Stimulated activated naive CD8-positive, alpha-beta T cell treated with anti-CD3 and anti-CD28 coated beads, Interleukin-15, amount 100 ng/mL, for 72 hours (primary cell): ENCODE results near the gene NOL6.
"Not testable (repeated sequence)": the region's sequence is repeated elsewhere in the genome, so short reads cannot be mapped to it uniquely, and the experiment has no call there.

Experiments
- ATAC-seq: fragments of 150-1000 bp; cut with Tn5 transposase; 2 replicates; pipeline ENCODE4 v1.10.0; 2021; ENCODE audit warnings: mild to moderate bottlenecking, moderate library complexity
- DNase-seq, 2 donors: peaks; one replicate each; pipeline ENCODE4 v3.0.0; 2021 to 2022
- H3K27ac Mint-ChIP-seq, 2 donors: one replicate each; pipeline ENCODE4 v1.8.0; 2022; ENCODE audit warnings: mild to moderate bottlenecking in 2 of 2, mixed read lengths in 2 of 2, moderate library complexity in 2 of 2
- H3K27me3 Mint-ChIP-seq: one replicate; pipeline ENCODE4 v1.8.0; 2022; ENCODE audit warnings: mixed read lengths
- H3K4me1 Mint-ChIP-seq: one replicate; pipeline ENCODE4 v1.8.0; 2022; ENCODE audit warnings: mild to moderate bottlenecking, mixed read lengths
- H3K4me3 Mint-ChIP-seq, 2 donors: one replicate each; pipeline ENCODE4 v1.8.0; 2022; ENCODE audit warnings: mild to moderate bottlenecking in 2 of 2, mixed read lengths in 2 of 2, moderate library complexity in 1 of 2
- H3K9me3 Mint-ChIP-seq, 2 donors: one replicate each; pipeline ENCODE4 v1.8.0; 2022; ENCODE audit warnings: mixed read lengths in 2 of 2

NOL6 gene

DNA sequence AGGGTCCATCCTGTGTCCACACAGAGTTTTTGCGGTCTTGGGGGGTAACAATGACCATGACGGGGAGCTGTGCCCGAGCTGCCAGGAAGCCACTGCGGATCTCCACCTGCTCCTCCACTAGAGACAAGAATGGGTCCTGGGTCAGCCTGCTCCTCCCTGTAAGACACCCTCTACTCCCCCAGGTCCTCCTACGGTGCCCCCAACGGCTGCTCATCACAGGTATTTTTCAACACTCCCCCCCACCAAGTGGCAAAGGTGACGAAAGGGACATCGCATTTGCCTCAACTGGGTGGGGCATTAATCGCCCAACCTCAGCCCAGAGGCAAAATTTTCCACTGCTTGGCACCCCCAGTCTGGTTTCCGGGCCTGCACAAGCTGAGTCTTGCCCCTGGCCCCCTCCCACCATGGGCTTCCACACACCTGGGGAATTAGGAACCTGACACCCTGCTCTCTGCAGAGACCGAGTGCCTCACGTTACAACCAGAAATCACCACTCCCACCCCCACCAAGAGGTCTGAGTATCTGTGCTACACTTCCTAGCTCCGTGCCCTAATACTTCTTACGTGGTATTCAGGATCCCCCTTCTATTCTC, 9.6 kb downstream of the NOL6 start:
- ATAC-seq, result no peak
- H3K9me3 Mint-ChIP-seq, result no peaks in the 10 kb centered on the region
- no peak for DNase-seq
- H3K27me3 Mint-ChIP-seq, result no peaks in the 10 kb centered on the region
- H3K27ac Mint-ChIP-seq, result peak overlapping the region; percentile 27 to 69
- H3K4me1 Mint-ChIP-seq, result peaks cover 21% of the 10 kb centered on the region
- no peak overlapping the region for H3K4me3 Mint-ChIP-seq

DNA sequence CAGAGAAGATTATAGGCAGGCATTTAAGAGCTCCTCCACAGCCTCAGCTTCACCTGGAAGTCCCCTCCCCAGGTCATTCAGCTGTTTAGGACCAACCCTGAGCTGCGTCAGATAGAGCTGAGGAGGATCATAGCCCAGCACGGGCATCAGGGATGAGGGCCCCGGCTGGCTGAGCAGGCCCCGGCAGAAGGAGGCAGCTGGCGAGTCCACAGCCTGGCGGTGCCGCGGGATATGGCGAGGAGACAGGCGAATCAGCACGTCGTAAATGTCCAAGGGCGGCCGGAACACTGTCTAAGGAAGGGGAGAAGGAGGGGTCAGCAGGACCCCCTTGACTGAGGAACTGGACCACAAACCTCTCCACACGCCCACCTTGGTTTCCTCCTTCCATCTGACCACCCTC, 10.6 kb downstream of the NOL6 start:
- Mint-ChIP-seq H3K4me3 (no peak overlapping the region), H3K27me3 (no peaks in the 10 kb centered on the region), H3K9me3 (no peaks in the 10 kb centered on the region), H3K4me1 (peaks cover 29% of the 10 kb centered on the region), H3K27ac (no peak overlapping the region)
- DNase-seq, result no peak
- ATAC-seq, result no peak

DNA sequence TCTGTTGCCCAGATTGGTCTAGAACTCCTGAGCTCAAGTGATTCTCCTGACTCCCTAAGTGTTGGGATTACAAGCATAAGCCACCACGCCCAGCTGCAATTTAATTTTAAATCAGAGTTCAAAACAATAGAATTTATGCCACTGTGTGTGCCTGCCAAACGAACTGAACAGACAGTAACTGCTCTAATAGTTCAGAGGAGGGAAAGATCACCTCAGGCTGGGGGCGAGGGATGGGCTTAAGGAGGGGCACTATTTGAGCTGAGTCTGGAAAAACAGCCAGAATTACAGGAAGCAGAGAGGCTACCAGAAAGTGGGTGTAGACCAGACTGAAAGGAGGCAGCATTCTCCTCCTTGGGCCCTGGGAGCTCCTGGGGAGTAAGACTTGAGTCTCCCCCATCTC, 12.2 kb downstream of the NOL6 start:
- no peak for DNase-seq
- H3K27me3 Mint-ChIP-seq, result no peaks in the 10 kb centered on the region
- H3K27ac Mint-ChIP-seq, result no peak overlapping the region
- no peak for ATAC-seq
- peaks cover 39% of the 10 kb centered on the region for H3K4me1 Mint-ChIP-seq
- no peaks in the 10 kb centered on the region for H3K9me3 Mint-ChIP-seq
- H3K4me3 Mint-ChIP-seq, result no peak overlapping the region

DNA sequence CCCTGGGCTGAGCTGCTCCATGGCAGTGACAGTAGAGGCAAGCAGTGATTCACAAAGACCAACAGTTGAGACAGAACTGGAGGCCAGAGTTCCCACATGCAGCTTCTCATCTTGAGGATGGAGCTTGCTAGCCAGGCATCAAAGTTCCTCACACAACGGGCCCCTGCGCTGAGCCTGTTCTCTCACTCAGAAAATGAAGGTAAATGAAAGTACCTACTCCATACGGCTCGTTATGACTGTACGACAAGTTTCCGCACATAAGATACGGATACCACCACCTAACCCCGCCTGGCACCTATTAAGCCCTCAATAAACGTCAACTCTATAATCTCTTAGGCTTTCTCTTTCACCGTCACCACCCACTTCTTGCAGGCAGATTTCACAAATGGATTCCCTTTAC, 12.9 kb downstream of the NOL6 start:
- H3K27me3 Mint-ChIP-seq, result no peaks in the 10 kb centered on the region
- H3K4me1 Mint-ChIP-seq, result peaks cover 45% of the 10 kb centered on the region
- H3K9me3 Mint-ChIP-seq, result no peaks in the 10 kb centered on the region
- DNase-seq, result no peak
- H3K4me3 Mint-ChIP-seq, result no peak overlapping the region
- ATAC-seq, result no peak
- H3K27ac Mint-ChIP-seq, result no peak overlapping the region

DNA sequence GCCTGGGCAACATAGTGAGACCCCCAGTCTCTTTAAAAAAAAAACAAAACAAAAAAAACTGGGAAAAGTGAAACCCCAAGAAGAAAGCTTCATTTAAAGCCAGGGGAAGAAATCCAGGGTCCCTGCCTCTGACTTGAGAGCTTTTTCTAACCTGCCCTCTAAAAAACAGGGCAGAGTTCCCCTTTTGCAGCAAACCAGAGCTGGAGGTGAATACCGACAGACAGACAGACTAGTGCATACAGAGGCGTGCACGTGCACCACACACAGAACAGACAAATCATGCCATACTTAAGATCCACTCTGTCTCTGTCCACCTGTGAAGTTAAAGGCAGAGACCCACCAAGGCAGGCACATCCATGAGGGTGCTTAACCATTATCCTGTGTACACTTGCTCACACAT, 14.6 kb downstream of the NOL6 start:
- no peaks in the 10 kb centered on the region for H3K27me3 Mint-ChIP-seq
- peak overlapping the region; percentile 86 to 95 for H3K27ac Mint-ChIP-seq
- H3K9me3 Mint-ChIP-seq, result no peaks in the 10 kb centered on the region
- ATAC-seq (peak; percentile 4), DNase-seq (no peak)
- peak overlapping the region in 1 of 2 donors; percentile 73 for H3K4me3 Mint-ChIP-seq
- peaks cover 59% of the 10 kb centered on the region for H3K4me1 Mint-ChIP-seq

DNA sequence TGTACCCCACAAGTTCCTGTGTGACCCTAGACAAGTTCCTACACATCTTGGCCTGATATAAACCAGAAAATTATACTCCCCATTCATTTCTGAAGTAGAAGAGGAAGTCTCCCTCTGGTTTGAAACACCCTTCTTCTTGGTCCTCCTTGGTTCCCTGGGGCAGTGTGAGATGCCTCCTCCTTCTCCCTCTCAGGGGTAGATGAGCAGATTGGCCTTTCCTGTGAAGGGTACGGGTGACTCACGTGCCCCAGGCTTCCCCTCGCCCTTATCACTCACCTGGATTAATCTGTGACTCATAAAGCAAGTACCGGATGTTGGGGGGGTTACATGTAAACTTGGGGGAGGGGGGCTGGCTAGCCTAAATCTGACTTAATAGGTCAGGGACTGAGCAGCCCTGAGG, 15.3 kb downstream of the NOL6 start:
- H3K4me3 Mint-ChIP-seq, result peak overlapping the region; percentile 40 to 73
- H3K27ac Mint-ChIP-seq, result peak overlapping the region; percentile 86 to 95
- H3K9me3 Mint-ChIP-seq, result no peaks in the 10 kb centered on the region
- H3K27me3 Mint-ChIP-seq, result no peaks in the 10 kb centered on the region
- ATAC-seq (peak; percentile 86), DNase-seq (peak in 1 of 2 donors; percentile 67)
- peaks cover 66% of the 10 kb centered on the region for H3K4me1 Mint-ChIP-seq

DNA sequence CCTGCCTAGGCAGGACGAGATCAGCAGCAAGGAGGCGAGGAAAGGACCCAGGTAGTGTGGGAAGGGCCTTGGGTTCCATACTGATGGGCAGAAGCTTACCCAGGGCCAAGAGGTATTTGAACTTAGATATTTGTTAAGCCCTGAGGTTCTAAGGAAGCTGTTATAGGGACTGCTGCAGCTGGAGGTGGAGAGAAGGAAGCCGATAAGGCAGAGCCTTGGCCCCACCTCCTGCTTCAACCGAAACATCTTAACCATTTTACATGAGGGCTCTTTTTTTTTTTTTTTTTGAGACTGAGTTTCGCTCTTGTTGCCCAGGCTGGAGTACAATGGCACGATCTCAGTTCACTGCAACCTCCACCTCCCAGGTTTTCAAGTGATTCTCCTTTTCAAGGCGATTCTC, 17.8 kb downstream of the NOL6 start:
- Mint-ChIP-seq H3K4me1 (peaks cover 79% of the 10 kb centered on the region), H3K9me3 (no peaks in the 10 kb centered on the region), H3K27ac (peak overlapping the region; percentile 27 to 65), H3K4me3 (peak overlapping the region in 1 of 2 donors; percentile 19), H3K27me3 (no peaks in the 10 kb centered on the region)
- ATAC-seq, result no peak
- DNase-seq, result no peak

DNA sequence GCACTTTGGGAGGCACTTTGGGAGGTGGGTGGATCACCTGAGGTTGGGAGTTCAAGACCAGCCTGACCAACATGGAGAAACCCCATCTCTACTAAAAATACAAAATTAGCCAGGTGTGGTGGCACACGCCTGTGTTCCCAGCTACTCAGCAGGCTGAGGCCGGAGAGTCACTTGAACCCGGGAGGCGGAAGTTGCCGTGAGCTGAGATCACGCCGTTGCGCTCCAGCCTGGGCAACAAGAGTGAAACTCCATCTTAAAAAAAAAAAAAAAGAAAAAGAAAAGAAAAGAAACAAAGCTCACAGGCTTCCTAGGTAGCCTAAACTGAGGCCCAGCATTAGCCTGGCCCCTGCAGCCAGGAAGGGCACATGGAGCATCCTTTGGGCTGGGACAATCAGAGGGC, 18.3 kb downstream of the NOL6 start:
- peaks cover 84% of the 10 kb centered on the region for H3K4me1 Mint-ChIP-seq
- H3K9me3 Mint-ChIP-seq, H3K27me3 Mint-ChIP-seq, ATAC-seq, DNase-seq: not testable (repeated sequence)
- H3K27ac Mint-ChIP-seq, result peak overlapping the region in 1 of 2 donors; percentile 65
- peak overlapping the region in 1 of 2 donors; percentile 19 for H3K4me3 Mint-ChIP-seq

DNA sequence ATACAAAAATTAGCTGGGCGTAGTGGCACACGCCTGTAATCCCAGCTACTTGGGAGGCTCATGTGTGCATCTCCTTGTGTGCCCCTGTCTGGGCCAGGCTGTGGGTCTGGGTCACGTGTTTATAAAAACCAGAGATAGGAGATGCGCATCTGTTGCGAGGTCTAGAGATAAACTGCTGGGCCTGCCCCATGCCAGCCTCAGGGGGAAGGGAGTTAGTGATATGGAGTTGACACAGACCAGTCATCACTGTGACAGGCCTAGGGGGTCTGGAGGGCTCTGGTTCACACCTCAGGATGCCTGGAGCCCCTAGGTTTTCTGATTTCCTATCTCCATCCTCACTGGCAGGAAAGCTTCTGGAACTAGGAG, 19.1 kb downstream of the NOL6 start:
- not testable (repeated sequence) for H3K9me3 Mint-ChIP-seq, DNase-seq, ATAC-seq, H3K27me3 Mint-ChIP-seq
- Mint-ChIP-seq H3K4me3 (peak overlapping the region in 1 of 2 donors; percentile 64), H3K4me1 (peaks cover 83% of the 10 kb centered on the region), H3K27ac (peak overlapping the region; percentile 74 to 78)

DNA sequence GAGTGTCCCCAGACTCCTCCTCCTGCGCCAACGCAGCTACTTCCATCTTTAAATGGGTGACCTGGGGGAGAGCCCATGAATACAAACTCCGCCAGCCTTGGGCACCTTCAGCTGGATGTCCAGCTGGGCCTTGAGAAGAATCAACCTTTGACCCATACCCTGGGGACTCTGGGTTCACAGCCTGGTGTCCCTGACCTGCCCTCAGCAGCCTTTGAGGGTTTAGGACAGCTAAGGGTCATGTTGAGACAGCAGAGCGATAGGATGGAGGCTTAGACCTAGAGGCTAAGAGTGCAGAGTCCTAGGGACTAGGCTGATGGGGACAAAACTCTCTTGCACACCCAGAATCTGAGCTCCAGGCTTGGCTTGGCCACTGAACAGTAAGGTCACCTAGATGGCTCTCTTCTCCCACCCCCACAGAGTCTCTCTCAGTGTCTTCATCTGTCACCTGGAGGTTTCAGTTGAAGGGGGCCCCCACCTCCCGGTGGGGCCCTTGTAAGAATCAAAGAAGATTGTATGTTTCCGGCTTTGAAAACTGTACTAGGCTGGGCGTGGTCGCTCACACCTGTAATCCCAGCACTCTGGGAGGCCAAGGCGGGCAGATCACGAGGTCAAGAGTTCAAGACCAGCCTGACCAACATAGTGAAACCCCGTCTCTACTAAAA, 19.6 kb downstream of the NOL6 start:
- no peak for ATAC-seq
- peak overlapping the region in 1 of 2 donors; percentile 64 for H3K4me3 Mint-ChIP-seq
- no peaks in the 10 kb centered on the region for H3K27me3 Mint-ChIP-seq
- peak overlapping the region in 1 of 2 donors; percentile 74 for H3K27ac Mint-ChIP-seq
- H3K9me3 Mint-ChIP-seq, result no peaks in the 10 kb centered on the region
- no peak for DNase-seq
- H3K4me1 Mint-ChIP-seq, result peaks cover 77% of the 10 kb centered on the region

DNA sequence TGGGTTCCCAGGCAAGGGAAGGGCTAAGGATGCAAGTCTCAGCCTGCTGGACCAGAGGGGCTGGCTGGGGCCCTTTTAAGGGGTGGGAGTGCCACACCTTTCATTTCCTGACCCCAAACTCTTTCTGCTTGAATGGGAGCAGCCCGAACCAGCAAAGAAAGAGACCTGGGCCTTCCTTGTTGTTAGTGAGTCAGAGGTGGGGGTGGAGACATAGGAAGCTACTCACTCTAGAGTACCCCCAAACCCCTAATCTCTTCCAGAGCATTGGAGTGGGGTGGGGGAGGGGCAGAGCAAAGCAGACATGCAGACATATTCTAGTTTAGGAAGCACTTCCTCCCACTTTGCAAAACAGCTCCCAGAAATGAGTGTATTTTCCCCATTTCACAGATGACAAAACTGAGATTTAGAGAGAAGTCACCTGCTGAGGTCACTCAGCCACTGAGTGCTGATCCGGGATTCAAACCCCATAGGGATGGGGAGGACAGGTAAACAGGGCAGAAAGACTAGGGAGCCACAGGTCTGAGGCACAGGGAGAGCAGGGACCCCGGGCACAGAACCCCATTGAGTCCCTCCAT, 20.4 kb downstream of the NOL6 start:
- H3K27ac Mint-ChIP-seq, result peak overlapping the region; percentile 80 to 86
- peaks cover 74% of the 10 kb centered on the region for H3K4me1 Mint-ChIP-seq
- peak in 1 of 2 donors; percentile 22 for DNase-seq

DNA sequence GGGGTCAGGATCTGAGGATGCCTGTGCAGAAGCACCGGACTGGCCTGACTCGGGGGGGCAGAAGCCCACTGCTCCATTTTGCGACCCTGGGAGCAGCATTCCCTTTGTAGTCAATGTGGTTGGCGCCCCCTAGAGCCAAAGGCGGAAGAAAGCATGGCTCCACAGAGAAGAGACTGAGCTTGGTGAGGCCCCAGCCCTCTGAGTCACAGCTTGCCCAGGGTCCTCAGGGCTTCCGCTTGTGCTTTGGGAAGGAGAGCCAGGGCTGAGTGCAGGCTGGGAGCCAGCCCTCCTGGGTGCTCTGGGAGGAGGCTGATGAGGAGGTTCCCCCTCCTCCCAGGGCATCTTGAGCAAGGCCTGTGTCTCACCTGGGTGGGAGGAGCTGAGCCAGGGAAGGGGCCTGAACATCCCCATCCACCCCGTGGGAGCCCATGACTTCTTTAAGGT, 20.9 kb downstream of the NOL6 start:
- no peaks in the 10 kb centered on the region for H3K9me3 Mint-ChIP-seq
- ATAC-seq (peak; percentile 86), DNase-seq (peak; percentile 54 to 65)
- peak overlapping the region; percentile 80 to 86 for H3K27ac Mint-ChIP-seq
- H3K4me1 Mint-ChIP-seq, result peaks cover 74% of the 10 kb centered on the region
- peak overlapping the region; percentile 64 to 75 for H3K4me3 Mint-ChIP-seq
- no peaks in the 10 kb centered on the region for H3K27me3 Mint-ChIP-seq

More for the DNA sequence above, 20.4 kb downstream of the NOL6 start:
- peak; percentile 57 for ATAC-seq
- H3K27me3 Mint-ChIP-seq, result no peaks in the 10 kb centered on the region
- H3K4me3 Mint-ChIP-seq, result peak overlapping the region; percentile 64 to 75
- no peaks in the 10 kb centered on the region for H3K9me3 Mint-ChIP-seq

DNA sequence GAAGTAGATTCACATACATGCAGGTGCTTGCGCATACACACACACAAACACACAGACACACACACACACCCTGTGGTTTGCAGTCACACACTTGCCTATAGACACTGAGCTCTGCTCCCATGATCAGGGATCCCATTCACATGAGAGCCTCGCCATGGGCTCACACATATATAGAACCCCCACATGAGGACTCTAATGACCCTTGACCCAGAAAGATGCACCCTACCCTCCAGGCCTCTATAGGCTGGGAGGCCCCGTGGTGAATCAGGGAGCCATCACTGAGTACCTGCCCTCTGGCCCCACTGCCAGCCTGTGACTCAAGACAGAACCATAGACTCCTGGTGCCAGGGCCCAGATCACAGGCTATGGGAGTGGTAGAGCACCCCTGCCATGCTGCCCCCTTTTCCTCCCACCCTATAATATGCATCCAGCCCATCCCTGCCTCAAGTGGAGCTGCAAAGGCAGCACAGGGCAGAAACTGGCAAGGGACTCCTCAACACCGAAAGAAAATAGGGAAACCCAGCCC, 23.0 kb downstream of the NOL6 start:
- H3K27ac Mint-ChIP-seq, result no peak overlapping the region
- H3K4me1 Mint-ChIP-seq, result peaks cover 74% of the 10 kb centered on the region
- no peak overlapping the region for H3K4me3 Mint-ChIP-seq
- DNase-seq, result no peak
- H3K27me3 Mint-ChIP-seq, result no peaks in the 10 kb centered on the region
- H3K9me3 Mint-ChIP-seq, result no peaks in the 10 kb centered on the region
- no peak for ATAC-seq

DNA sequence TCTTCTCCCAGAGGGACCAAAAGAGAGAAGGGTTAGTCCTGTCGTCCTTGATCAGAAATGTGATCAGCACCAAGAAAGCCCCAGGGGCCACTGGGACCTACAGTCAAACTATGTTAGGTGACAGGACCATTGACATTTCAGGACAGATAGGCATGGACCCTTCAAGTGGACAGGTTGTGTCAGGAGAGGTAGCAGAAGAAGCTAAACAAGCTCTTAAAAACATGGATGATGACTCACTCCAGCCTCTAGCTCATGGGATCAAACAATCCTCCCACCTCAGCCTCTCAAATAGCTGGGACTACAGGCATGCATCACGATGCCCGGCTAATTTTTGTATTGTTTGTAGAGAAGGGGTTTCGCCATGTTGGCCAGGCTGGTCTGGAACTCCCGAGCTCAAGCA, 24.0 kb downstream of the NOL6 start:
- DNase-seq (no peak), ATAC-seq (no peak)
- H3K9me3 Mint-ChIP-seq, result no peaks in the 10 kb centered on the region
- H3K27ac Mint-ChIP-seq, result no peak overlapping the region
- H3K27me3 Mint-ChIP-seq, result no peaks in the 10 kb centered on the region
- peaks cover 78% of the 10 kb centered on the region for H3K4me1 Mint-ChIP-seq
- no peak overlapping the region for H3K4me3 Mint-ChIP-seq

DNA sequence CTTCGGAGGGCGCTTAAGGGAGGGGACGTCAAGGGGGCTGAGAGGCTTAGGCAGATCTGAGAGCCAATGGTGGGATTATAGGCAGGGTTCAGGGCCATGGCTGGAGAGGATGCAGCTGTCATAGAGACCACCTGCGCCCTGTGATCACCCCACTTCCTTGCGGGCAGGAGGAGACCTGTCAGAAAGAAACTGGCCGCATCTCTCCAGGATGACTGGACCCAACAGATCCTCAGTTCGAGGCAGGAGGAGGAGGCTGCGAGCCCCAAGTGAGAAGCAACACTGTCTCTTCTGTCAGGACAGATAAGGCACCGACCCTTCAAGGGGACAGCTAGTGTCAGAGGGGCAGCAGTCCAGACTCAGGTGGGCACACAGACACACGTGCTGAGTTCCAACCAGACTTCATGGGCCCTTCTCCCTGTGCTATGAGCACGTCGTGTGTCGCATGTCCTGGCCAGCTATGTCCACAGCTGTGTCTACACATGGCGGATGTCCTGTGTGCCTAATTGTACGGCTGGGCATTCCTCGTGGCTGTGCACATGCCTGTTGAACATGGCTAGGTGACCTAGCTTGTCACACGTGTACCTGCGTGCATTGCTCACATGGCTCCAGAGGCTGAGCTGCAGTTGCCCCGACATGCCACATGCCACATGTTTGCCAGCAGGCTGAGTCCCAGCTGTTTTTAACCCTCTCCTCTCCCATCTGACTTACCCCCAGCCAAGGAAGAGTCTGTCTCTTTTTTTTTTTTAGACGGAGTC, 25.7 kb downstream of the NOL6 start:
- peak; percentile 1 for ATAC-seq
- Mint-ChIP-seq H3K4me1 (peaks cover 64% of the 10 kb centered on the region), H3K27me3 (no peaks in the 10 kb centered on the region)

More for the DNA sequence above, 25.7 kb downstream of the NOL6 start:
- H3K27ac Mint-ChIP-seq, result peak overlapping the region in 1 of 2 donors; percentile 37
- DNase-seq, result peak in 1 of 2 donors; percentile 35
- no peaks in the 10 kb centered on the region for H3K9me3 Mint-ChIP-seq
- peak overlapping the region; percentile 90 to 95 for H3K4me3 Mint-ChIP-seq
